Astrocyte of the cerebellum (primary cell): ENCODE data around the gene BORCS5.

Experiments used
- DNase-seq: peaks from one replicate; pipeline ENCODE4 v3.0.0-alpha.2; 2011; ENCODE audit warnings: low read depth
- H3K4me3 ChIP-seq: 2 replicates; pipeline ENCODE4 v1.5.1; 2011; ENCODE audit warnings: mild to moderate bottlenecking, low read depth, low read length, moderate library complexity
- in situ Hi-C: cut with HindIII; loops from 2 replicates; pipeline ENCODE4 v1.10.0; 2017; ENCODE audit warnings: low sequenced_read_pairs
- TF ChIP-seq, protein P1 (sequence below): IDR thresholded peaks from 2 replicates; pipeline ENCODE4 v1.5.1; 2012; ENCODE audit warnings: low read length, low read depth, moderate library complexity, mild to moderate bottlenecking; ENCODE audit errors: missing control alignments

The BORCS5 gene

GRCh38 chr12:12353276-12353675 is 3.6 kb upstream of the BORCS5 start:
- no peak overlapping the region for H3K4me3 ChIP-seq
- in situ Hi-C loops: no loop called here
- TF ChIP-seq, protein P1, sequence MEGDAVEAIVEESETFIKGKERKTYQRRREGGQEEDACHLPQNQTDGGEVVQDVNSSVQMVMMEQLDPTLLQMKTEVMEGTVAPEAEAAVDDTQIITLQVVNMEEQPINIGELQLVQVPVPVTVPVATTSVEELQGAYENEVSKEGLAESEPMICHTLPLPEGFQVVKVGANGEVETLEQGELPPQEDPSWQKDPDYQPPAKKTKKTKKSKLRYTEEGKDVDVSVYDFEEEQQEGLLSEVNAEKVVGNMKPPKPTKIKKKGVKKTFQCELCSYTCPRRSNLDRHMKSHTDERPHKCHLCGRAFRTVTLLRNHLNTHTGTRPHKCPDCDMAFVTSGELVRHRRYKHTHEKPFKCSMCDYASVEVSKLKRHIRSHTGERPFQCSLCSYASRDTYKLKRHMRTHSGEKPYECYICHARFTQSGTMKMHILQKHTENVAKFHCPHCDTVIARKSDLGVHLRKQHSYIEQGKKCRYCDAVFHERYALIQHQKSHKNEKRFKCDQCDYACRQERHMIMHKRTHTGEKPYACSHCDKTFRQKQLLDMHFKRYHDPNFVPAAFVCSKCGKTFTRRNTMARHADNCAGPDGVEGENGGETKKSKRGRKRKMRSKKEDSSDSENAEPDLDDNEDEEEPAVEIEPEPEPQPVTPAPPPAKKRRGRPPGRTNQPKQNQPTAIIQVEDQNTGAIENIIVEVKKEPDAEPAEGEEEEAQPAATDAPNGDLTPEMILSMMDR: no peak
- DNase-seq: no peak

GRCh38 chr12:12353807-12354206 is 3.1 kb upstream of the BORCS5 start:
- no peak overlapping the region for H3K4me3 ChIP-seq
- TF ChIP-seq, protein P1: no peak
- DNase-seq: no peak
- in situ Hi-C loops: no loop called here

DNA sequence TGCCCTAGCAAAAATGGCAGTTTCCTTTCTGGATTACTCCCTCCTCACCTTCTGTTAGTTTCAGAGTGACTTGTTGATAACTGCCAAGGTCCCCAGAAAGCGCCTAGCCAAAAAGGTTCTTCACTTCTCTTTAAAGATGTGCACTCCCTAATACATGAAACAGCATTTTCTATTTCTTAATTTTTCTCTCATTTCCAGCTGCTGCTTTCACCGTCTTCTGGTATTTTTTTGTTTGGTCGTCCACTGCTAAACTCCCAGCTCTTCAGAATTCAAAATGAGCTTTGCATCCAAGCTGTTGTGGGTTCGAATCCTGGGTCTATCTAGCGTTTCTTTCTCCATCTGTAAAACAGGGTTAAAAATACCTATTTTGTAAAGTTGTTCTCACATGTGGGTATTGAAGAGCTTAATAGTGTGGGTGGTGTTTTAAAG is 397 bp upstream of the BORCS5 start:
- in situ Hi-C loops: no loop called here
- TF ChIP-seq, protein P1: no peak
- DNase-seq: no peak
- H3K4me3 ChIP-seq: peak overlapping the region; percentile 86

DNA sequence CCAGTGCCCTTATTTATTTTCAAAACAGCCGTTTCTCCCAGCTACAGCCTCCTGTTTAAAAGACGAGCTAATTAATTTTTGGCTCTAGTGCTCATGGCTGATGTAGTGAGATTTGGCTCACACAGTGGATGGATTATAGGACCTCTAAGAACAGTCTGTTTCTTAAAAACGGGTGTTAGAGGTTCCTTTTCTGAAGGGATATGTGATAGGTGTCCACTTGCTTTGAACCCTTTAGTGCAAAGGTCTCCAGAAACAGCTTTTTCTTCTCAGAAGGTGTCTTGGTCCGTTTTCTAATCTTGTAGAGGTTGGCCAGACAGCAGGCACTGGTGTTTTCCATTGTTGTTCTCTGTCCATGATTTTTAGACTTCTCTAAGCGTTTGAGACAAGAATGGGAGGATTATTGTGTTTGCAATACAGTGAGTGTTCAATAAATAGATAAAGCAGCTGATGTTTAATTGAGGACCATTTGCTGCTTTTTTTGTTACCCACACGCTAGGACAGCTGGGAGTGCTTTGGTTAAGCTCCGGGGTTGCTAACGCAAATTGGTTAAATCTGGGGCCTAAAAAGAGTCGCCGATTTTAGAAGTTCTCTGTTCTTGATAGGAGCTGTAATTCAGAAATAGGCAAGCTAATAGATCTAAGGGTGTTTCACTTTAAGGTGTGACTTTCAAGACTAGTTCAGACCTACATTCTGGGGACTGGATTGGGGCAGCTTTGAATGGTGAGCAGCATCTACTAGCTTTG is 1.0 kb downstream of the BORCS5 start:
- TF ChIP-seq, protein P1: no peak
- H3K4me3 ChIP-seq: peak overlapping the region; percentile 86
- no peak for DNase-seq
- in situ Hi-C loops: no loop called here

GRCh38 chr12:12358528-12358927 is 1.6 kb downstream of the BORCS5 start:
- no peak overlapping the region for H3K4me3 ChIP-seq
- TF ChIP-seq, protein P1: no peak
- no peak for DNase-seq
- in situ Hi-C loops: no loop called here

DNA sequence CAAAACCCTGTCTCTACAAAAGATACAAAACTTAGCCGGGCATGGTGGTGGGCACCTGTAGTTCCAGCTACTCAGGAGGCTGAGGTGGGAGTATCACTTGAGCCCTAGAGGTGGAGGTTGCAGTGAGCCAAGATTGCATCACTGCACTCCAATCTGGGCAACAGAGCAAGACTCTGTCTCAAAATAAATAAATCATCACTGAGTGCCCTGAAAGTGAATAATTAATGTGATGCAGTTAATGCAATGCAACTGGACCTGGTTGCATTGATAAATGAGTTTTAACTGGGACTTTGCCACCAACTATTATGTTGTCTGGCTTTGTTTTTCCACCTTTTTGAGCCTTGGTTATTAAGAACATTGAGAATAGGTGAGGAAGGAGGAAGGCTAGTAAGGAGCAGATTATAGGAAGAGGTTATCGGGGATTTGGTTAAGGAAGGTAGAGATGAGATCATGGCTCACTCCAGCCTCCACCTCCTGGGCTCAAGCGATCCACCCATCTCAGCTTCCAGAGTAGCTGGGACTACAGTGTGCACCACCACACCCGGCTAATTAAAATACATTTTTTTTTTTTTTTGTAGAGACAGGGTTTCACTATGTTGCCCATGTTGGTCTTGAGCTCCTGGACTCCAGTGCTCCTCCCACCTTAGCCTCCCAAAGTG is 8.0 kb downstream of the BORCS5 start:
- TF ChIP-seq, protein P1: no peak
- in situ Hi-C loops: no loop called here
- no peak overlapping the region for H3K4me3 ChIP-seq
- no peak for DNase-seq
